GM21619 (cell line): ENCODE results near the gene GNAQ.
"Not testable (repeated sequence)": the region's sequence is repeated elsewhere in the genome, so short reads cannot be mapped to it uniquely, and the experiment has no call there.

ENCODE experiments used
- ATAC-seq: cut with Tn5 transposase; IDR thresholded peaks from one replicate; pipeline ENCODE4 v1.9.1; 2021; ENCODE audit not compliant: unreplicated experiment

The GNAQ gene

GRCh38 chr9:77907585-77907984, 124.0 kb downstream of the GNAQ start:
- no peak for ATAC-seq

GRCh38 chr9:77906991-77907390, 124.6 kb downstream of the GNAQ start:
- ATAC-seq, result no peak

- no peak for ATAC-seq
These were observed 127.8 kb downstream of the GNAQ start for GRCh38 chr9:77903666-77904285.

DNA sequence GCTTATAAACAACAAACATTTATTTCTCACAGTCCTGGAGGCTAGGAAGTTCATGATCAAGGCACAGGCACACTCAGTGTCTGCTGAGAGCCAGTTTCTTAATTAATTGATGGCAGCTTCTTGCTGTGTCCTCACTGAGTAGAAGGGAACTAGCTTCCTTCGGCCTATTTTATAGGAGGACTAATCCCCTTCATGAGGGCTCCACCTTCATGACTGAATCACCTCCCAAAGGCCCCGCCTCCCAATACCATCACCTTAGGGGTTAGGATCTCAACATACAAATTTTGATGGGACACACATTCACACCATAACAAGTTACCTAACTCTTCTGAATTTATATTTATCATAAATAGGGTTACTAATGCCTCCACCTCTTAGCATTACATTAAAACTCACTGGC, 129.8 kb downstream of the GNAQ start:
- ATAC-seq, result no peak

DNA sequence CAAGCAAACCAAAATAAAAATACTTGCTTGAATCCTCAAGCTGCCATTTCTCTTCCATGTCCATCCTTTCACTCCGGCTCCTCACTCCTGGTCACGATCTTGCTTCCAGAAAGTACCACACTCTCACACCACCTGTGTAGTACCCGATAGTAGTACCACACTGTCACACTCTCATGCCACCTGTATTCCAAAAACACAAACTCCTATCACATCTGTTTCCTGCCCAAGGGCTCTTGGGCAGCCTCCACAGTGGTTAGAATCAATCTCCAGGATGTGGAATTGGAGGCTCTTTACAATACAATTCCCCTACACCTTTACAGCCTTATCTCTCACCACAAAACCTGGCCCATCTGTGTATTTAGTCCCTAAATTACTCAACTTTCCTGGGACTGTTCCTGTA, 130.6 kb downstream of the GNAQ start:
- no peak for ATAC-seq

GRCh38 chr9:77899679-77900354, 131.8 kb downstream of the GNAQ start:
- no peak for ATAC-seq

- ATAC-seq, result no peak
These were observed 132.7 kb downstream of the GNAQ start for GRCh38 chr9:77898864-77899263.

DNA sequence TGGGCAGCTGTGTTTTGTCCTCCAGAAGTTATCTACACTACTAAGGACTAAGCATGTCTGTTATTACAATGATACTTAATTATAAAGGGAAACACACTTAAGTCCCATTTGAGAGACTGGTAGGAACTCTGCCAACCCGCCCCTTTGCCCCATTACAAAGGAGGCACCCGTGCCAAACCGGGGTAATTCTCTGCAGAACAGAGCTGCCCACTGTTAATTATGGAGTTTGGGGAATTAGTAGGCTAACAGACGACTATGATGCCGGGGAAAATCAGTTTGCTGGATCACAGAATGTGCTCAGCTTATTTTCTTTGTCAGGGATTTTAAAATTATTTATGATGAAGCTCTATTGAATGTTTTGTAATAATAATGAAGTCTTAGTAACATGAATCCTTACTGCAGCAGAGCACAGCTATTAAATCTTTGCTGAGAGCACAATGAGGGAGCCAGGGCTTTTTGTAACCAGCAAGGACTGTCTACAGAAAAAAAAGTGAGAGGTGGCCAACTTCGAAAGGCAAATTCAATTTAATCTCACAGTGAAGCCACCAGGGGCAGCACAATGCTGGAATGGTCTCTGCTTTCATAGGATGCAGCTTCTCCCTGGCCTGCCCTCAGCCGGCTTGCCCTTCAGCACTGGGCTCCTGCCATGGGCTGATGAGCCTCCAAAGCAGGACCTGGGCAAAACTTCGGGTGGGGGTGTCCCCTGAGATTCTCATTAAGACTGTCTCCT, 134.5 kb downstream of the GNAQ start:
- ATAC-seq, result no peak

DNA sequence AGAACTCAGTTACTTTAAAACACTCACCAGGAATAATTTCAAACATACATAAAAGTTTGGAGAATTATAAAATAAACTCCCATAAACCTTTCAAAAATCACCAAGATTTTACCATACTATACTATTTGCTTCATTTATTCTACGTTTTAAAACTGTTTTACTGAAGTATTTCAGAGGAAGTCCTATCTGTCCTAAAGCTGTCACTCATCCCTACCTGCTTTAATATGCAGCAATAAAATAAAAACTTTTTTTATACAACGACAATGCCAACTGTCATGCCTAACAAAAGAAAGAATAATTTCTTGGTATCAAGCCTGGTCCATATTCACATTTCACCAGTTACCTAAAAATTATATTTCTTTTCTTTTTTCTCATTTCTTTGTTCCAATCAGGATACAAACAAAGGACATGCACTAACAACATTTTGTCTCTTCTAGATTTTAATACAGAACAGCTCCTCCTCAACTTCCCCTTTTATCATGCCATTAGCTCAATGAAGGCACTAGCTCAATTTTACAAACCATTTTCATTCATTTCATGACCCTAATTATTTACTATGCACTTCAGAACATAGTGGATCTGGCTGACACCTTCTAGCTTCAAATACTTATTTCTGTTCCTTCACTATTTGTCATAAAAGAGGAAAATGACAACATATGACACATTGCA, 135.2 kb downstream of the GNAQ start:
- no peak for ATAC-seq

GRCh38 chr9:77893706-77894105, 137.9 kb downstream of the GNAQ start:
- ATAC-seq, result no peak

- ATAC-seq, result no peak
These were observed 138.6 kb downstream of the GNAQ start for GRCh38 chr9:77892955-77893514.

- peak; percentile 71 for ATAC-seq
These were observed 139.4 kb downstream of the GNAQ start for GRCh38 chr9:77892171-77892570.

GRCh38 chr9:77891128-77891800, 140.3 kb downstream of the GNAQ start:
- ATAC-seq, result no peak

DNA sequence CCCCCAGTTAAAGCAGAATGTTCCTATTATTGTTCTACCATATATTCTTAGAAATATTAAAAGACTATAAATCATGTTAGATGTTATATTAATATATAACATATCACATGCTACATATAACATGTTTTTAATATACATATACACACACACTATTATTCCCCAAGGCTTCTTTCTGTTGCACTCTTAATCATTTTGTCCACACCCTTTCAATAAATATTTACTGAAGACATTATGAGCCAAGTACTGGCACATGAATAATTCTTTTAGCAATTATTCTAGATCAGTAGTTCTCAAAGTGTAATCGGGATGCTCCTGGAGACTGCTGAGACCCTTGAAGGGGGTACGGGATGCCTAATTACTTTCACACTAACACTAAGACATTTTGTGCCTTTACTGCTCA, 143.9 kb downstream of the GNAQ start:
- no peak for ATAC-seq

DNA sequence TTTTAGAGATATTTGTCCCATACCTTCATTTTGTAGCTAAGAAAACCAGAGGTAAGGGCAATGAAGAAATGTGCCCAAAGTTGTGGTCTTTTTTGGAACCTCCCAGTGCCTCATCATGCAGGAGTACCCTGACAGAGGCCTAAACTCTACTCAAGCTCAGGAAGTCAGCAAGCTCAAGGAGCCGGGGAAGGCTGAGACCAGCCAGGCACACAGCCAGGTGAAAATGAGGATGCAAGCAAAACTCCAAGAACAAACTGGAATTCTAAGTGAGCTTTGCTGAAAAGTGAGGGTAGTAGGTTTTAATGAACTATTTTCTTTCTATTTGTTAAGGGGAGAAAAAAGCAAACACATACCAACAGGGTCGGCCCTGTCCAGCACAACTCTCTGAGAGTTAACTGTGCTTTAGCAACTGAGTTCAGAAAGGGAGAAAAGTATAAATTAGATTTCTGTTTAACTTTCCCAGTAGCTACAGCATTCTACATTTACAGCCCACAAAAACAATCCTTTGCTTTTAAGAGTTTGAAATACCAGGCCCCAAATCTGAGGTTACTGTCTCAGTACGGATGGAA, 146.4 kb downstream of the GNAQ start:
- no peak for ATAC-seq

DNA sequence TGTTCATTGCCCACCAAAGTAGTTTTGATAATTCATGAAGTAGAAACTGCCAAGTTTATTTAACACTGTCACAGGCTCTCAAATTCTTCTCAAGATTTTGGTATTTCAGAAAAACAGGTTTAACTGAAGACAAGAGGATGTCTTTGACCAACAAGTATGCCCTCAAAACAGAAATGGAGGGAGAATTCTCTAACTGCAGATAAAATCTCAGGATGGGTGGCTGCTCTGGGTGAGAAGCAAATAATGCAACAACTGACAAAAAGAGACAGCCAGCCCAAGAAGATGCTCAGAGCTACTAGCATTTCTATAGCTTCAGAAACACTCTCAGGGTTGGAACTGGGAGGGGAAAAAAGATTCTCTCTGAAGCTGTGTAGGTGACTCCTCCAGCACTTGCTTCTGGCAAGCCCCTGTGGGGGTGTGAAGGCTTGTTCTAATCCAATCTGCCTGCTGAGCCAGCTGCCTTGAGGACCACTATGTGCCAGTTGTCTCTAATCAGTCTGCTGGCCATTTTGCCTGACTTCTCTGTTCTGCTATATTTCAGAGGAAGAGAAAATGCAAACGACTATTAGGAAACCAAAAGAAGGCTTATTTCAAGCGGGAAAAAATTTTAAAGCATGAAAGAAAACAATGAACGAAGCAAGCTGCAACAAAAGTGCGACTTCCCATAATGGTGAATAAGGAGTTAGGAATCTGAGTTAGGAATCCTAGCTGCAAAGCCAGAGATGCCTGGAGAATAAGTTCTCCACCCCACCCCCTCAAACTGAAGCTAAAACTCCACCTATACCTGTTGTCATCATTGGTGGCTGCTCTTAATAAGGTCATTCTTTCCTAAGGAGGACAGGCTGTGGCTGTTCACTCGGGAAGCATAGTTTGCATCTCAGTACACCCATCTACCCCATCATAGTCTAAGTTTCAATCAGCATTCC, 147.5 kb downstream of the GNAQ start:
- no peak for ATAC-seq

GRCh38 chr9:77883133-77883532, 148.5 kb downstream of the GNAQ start:
- ATAC-seq, result no peak

DNA sequence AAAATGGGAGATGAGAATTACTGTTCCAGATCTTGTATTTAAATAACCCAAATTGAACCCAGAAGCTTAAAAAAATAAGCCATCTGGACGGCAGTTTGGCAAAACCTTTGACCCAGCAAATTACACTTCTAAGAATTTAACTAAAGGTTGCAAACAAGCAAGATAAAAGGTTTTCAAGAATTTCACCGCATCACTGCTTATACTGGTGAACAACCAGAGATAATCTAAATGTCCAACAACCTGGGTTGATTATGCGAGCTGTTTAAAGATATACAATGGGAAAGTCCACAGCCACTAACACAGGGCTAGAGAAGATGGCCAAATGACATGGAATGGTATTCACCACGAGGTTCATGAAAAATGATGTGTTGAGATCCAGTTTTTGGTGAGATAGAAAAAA, 149.3 kb downstream of the GNAQ start:
- no peak for ATAC-seq

DNA sequence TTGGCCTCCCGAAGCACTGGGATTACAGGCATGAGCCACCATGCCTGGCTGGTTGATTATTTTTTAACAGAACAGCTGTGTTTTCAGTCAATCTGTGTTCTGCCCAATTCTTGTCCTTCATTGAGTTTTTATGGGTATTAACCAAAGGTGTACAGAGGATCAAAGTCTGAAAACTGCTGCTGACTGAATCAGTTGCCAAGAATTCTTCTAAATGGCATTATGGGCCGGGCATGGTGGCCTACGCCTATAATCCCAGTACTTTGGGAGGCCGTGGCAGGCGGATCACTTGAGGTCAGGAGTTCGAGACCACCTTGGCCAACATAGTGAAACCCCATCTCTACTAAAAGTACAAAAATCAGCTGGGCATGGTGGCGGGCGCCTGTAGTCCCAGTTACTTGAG, 150.0 kb downstream of the GNAQ start:
- ATAC-seq, result not testable (repeated sequence)
